Suppressor macrophage (primary cell): ENCODE data around the gene MED15.
"Not testable (repeated sequence)": the region's sequence is repeated elsewhere in the genome, so short reads cannot be mapped to it uniquely, and the experiment has no call there.

Experiments used
- DNase-seq, 4 experiments: peaks; one replicate each; pipeline ENCODE4 v3.0.0-alpha.2; 2020 to 2022
- total RNA-seq, 17 experiments: gene quantifications; one replicate each; lab custom pipeline; 2026; ENCODE audit warnings: mixed read lengths in 6 of 17, inconsistent platforms in 3 of 17; lab: John Stamatoyannopoulos, UW

Gene MED15, protein sequence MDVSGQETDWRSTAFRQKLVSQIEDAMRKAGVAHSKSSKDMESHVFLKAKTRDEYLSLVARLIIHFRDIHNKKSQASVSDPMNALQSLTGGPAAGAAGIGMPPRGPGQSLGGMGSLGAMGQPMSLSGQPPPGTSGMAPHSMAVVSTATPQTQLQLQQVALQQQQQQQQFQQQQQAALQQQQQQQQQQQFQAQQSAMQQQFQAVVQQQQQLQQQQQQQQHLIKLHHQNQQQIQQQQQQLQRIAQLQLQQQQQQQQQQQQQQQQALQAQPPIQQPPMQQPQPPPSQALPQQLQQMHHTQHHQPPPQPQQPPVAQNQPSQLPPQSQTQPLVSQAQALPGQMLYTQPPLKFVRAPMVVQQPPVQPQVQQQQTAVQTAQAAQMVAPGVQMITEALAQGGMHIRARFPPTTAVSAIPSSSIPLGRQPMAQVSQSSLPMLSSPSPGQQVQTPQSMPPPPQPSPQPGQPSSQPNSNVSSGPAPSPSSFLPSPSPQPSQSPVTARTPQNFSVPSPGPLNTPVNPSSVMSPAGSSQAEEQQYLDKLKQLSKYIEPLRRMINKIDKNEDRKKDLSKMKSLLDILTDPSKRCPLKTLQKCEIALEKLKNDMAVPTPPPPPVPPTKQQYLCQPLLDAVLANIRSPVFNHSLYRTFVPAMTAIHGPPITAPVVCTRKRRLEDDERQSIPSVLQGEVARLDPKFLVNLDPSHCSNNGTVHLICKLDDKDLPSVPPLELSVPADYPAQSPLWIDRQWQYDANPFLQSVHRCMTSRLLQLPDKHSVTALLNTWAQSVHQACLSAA
- total RNA-seq: 43.3 to 144 (median 75.2) reads per million in 17 experiments

DNA sequence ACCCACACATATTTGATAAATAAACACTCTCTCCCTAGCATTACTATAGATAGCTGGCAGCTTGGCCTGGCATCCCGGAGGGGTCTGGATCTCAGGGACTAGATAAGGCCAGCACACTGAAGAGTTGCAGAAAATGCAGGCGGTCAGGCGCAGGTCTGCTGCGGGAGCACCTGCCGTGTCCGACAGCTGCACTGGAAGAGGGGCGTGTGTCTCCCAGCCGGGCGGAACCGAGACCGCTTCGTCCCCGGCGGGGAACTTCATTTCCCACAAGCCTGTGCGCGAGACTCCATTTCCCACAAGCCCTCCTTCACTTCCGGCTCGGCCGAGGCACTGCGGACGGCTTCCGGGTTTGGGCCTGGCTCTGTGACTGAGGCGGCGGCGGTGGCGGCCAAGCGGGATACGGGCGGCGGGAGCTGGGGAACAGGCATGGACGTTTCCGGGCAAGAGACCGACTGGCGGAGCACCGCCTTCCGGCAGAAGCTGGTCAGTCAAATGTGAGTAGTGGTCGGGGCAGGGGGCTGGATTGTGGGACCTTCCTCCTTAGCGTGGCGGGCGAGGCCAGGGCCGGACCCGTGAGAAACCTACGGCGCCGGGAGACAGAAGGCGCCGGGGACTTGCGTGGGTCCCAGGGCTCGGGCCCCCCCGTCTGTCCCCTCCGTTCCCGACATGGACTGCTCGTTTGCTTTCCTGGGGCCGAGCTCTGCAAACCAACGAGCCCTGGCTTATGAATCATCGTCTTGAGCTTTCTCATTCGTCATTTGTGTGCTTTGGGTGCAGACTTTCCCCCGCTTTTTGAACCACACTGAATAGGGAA is at the start of gene MED15:
Gene MED15, plus strand, starts transcription at position 358 of the 814 bp plus-strand sequence. Its CDS starts 69 bp downstream, at position 427.
- peak; percentile 91 to 96 (median 95) for DNase-seq

DNA sequence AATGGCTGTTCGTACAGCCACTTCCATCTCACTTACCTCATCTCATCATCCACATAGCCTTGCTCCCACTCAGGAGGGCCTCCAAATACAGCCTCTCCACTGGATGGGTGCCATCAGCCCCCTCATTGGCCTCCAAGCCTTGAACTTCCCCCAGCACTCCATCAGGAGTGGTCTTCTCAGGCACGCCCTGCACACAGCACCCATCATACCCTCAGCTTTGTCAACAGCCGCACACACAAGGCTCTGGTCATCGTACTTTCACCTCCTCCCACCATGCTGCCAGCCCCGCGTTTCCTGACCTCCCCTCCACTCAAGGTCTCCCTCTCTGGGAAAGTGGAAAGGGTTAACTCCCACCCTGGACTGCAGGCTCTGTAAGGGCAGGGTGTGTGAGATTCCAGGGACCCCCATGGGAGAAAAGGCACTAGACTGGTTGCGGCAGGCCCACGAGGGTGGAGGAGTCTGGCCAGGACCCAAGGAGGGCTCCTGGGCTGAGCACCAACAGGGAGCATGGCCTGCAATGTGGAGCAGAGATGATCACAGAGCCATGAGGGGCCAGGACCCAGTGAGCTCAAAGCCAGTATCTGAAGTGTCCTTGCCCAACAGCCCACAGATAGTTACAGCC is 48.8 kb upstream of the MED15 start:
- no peak for DNase-seq

DNA sequence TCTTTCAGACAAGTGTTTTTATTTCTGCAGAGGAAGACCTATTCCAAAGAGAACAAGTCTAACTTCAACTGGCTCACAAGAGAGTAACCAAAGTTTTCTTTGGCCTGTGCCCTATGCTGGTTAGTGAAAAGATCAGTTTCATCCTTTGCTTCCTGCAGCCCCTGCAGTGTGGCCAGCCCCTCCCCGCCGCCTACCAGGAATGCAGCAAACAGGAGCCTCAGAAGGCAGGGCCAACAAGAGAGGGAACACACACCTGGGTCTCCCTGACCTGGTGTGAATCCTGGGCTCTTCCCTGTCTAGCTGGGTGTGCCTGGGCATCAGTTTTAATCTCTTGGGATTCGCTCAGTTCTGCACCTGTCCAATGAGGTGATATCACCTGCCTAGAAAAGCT is 48.3 kb upstream of the MED15 start:
- no peak for DNase-seq

DNA sequence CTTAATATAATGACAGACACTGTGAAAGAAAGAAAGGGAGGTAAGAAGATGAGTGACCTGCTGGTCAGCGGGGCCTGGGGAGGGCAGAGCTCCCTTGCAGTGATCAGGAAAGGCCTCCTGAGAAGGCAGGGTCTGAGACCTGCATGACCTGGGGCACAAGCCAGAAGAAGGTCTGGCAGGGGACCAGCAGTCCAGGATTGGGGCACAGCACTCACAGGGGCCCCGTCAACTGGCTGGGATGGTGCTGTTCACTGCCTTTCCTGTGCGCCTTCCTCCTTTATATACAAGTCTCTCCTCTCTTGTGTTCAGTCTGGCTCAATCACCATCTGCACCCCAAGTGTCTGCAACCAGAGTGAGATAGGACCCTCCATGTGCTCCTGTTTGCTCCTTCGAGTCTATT is 47.5 kb upstream of the MED15 start:
- no peak for DNase-seq

DNA sequence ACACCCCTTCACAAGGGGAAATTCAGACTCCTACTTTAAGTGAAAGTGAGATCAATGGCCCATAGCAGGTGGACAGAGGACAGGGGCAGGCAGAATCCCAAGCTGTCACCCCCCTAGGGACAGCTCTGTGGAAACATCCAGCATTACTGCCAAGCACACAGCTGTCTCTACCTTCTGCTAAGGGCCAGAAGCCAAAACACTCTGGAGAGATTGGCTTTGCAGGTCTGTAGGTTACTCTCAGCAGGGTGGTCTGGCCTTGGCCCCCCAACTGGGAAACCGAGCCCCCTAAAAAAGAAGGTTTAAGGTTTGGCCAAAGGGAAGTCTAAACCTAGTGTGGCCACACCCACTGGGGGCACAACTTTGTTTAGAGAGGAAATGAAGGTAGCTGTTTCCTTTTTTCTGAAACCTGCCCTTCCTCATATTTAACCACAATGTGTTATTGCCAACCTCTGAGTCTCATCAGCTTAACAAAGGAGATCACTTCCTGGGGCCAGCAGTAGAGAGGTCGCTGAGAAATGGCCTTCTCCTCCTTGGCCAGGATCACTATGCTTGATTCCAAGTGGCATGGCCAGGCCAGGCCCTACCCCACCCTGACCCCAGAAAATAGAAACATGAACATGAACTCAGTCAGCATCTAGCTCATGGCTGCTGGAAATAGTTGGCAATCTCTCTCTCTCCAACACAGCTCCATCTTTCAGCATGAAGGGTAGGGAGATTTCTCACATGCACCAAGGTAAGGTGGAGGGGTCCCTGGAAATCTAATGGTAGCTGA is 43.9 kb upstream of the MED15 start:
- DNase-seq: peak in 3 of 4 experiments; percentile 32 to 49 (median 40)

DNA sequence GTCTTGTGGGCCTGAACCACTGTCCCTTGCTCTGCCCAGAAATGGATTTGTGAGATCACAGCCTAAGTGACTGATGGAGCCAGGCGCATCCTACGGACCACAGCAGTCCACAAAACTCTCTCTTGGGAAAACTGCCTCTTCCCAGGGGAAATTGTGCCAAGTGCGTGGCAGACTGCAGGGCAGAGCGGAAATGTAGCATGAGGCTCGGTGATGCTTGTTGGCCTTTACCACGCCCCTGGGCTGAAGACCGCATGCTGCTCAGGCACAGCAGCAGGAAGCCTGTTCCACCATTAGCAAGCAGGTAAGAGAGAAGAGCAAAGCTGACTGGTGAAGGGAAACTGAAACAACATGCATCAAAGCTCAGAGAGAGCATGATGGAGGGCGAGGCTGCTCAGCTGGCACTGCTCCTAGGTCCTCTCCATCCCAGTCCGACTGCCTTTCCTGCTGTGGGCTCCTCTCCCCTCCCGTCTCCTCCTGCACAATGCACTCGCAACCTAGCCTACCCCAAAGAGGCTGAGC is 43.3 kb upstream of the MED15 start:
- DNase-seq: no peak

DNA sequence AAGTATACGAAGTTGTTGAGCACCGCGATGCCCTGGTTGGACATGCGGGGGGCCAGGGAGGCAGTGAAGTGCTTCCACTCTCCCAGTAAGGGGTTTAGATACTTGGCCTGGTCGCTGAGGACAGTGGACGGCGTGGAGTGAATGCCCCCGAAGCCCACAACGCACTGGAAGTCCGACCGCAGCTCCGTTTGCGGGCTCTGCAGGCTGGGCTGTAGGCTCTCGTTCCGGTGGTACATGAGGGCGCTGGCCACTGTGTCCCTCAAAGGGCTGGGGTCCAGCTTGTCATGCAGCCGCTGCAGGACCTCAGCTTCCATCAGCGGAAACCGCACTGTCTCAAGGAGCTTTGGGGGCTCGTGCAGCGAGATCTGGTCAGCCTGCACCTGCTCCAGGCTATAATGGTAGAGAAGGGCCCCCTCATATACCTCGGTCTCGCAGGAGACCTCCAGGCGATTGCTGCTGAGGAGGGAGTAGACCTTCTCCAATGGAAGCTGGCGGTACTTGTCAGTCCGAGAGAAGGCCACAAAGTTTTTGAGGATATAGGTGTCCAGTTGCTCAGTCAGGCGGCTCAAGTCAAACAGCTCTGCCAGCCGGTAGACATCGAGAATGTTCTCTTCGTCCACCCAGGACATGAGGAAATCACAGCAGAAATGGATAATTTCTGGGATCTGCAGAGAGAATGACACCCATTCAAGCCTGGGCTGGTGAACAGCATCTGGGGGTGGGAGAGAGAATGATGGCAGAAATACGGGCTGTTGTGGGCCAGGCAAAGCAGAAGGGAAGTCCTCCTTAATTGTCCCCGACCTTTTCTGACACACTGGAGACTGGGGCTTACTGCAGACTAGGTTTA is 42.3 kb upstream of the MED15 start:
- DNase-seq: no peak

DNA sequence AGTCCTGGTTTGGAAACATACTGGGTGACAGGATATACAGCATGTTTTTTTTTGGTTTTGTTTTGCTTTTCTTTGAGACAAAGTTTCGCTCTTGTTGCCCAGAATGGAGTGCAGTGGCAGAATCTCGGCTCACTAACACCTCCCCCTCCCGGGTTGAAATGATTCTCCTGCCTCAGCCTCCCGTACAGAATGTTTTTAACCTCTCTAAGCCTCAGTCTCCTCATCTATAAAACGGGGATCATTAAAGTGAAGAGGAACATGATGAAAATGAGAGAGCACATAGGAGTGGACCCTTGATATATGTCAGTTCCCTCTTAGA is 41.7 kb upstream of the MED15 start:
- no peak for DNase-seq

DNA sequence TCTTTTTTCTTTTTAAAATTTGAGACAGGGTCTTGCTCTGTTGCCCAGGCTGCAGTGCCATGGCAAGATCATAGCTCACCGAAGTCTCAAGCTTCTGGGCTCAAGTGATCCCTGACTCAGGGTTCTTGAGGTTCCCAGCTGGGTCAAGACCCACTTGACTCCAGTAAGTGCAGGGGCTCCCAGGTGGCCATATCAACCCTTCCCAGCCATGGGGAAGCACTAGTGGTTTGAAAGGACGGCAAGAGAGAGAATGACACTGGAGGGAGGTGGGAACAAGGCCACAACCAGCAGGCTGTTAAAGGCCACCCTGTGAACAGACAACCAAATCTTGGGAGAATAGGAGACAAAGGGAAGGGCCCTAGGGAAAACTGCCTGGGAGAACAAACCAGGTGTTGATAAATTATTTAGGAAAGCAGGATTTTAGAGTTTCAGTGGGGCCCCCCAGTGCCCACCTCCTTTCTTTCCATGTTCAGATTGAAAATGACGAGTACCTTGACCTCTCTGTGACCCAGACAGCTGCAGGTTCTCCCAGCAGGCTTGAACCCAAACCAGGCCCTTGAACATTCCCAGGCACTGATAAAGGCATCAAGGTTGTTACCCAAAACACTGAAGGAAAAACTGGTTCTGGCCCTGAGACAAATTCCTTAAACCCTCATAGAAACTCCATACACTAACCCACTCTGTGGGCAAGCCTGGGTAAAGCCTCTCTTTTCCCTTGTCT is 40.6 kb upstream of the MED15 start:
- no peak for DNase-seq

DNA sequence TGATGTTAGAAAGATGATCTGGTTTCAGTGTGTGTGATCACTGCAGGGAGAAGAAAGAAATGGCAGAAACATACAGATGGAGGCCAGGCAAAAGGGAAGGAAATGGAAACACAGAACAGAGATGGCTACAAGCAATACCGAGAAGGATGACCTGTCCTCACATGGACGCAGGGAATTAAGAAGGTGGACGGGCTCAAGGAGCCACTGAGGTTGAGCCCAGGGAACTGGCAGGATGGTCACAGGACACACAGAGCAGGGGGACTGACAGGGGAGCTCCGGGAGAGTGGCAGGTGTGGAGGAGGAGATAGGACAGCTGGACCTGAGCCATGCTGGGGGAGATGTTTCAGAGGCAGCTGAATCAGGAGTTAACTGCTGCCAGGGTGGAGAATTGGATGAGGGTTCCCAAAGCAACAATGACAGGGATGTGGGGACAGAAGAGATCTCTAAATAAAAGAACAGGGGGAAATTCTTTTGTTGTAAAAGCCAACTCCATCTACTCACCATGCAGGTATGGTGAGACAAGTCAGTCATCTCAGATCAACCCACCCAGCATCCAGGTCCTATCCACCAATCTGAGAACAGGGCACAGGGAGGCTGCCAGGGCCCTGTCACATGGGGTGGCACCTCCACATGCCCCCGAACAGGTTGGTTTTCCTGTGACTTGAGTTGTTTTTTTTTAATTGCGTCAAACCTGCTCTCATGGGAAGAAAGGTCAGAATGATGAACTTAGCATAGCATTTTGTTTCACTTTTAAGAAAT is 38.1 kb upstream of the MED15 start:
- no peak for DNase-seq

DNA sequence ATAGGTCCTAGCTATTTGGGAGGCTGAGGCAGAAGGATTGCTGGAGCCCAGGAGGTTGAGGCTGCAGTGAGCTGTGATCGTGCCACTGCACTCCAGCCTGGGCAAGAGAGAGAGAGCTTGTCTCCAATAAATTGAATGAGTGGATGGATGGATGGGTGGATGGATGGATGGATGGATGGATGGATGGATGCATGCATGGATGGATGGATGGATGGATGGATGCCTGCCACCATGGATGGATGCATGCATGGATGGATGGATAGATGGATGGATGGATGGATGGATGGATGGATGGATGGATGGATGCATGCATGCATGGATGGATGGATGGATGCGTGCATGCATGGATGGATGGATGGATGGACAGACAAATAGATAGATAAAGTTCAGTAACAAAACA is 36.9 kb upstream of the MED15 start:
- DNase-seq: not testable (repeated sequence)

DNA sequence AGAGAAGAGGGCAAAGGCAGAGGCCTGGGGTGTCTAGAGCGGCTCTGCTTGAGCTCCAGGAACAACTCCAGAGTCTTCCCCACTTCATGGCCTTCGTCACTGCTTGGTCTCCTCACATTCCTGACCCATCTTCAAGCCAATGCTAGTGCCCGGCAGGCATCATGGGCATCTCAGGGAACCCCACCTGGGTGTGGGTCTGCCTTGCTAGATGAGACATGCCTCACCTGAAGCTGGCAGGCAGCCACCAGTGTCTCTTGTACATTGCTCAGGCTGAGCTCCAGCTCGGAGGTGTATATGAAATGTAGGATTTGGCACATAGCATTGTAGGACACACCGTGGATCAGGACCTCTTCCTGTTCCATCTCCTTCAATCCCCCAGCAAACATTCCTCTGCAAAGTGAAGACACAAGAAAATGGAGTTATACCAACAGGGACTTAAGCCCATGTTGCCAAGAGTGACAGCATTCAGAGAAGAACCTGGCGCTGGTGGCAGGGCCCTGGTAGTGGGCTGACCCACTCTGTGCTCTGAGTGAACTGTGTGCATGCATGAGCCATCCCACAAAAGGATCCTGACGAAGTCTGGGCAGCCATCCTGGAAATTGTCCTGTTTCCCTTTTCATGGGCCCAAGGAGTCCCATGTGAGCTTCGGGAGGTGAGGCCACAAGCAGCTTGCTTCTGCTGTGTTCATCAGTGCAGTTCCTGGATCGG is 36.1 kb upstream of the MED15 start:
- DNase-seq: no peak

DNA sequence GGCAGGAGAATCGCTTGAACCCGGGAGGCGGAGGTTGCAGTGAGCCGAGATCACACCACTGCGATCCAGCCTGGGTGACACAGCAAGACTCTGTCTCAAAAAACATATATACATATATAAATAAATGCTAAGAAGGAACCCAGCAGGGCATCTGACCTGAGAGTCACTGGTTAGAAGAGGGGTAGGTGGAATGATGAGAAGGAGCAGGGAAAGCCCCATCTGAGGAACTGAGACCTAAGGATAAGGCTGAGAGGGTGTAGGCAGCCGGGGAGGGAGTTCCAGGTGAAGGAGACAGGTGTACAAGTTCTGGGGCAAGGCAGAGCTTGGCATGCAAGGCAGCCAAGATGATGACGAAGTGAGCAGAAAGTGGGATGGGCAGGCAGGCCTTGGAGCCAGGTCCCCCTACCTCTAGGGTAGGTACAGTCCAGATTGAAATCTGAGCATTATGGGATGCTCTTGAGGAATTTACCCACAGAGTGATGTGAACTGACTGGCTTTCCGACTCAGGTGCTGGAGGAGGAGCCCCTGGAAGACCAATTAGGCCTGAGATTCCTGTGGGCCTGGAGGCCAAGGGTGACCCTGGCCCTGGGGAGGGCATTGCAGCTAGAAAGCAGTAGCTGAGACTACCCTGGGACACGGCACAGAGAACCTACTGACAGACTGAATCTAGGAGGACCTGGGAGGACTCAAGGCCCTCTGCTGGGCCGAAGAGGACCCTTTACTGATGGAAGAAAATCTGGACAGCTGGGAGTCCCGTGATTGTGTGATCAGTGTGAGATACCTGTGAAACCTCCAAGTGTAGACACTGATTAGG is 34.6 kb upstream of the MED15 start:
- no peak for DNase-seq

DNA sequence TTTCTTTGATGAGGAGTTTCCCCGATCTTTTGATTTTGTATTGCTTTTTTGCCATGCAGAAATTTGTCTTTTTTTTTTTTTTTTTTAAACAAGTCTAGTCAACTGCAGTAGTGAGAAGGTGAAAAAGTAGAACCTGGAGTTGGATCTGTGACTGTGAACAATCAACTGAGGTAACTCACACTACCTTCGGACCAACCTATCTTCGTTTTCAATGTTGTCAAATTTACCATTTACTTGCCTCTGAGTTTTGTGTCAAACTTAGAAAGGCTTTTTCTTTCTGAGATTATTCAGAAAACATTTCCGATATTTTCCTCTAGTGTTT is 32.3 kb upstream of the MED15 start:
- no peak for DNase-seq

DNA sequence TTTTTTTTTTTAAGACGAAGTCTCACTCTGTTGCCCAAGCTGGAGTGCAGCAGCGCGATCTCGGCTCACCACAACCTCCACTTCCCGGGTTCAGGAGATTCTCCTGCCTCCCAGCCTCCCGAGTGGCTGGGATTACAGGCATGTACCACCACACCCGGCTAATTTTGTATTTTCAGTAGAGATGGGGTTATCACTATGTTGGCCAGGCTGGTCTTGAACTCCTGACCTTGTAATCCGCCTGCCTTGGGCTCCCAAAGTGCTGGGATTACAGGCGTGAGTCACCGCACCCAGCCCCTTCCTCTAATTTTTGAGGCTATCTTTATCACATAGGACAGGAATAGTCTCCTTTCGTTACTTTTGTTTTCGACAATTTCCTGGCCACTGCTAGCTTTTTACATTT is 31.8 kb upstream of the MED15 start:
- not testable (repeated sequence) for DNase-seq

DNA sequence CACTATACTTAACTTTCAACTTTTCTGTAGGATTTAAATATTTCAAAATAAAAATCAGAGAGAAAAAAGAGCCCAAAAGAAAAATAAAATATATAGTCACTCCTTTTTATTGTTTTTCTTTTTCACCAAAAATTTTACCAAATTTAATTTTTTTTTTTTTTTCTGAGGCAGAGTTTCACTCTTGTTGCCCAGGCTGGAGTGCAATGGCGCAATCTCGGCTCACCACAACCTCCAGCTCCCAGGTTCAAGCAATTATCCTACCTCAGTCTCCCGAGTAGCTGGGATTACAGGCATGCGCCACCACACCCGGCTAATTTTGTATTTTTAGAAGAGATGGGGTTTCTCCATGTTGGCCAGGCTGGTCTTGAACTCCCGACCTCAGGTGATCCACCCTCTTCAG is 29.4 kb upstream of the MED15 start:
- not testable (repeated sequence) for DNase-seq

DNA sequence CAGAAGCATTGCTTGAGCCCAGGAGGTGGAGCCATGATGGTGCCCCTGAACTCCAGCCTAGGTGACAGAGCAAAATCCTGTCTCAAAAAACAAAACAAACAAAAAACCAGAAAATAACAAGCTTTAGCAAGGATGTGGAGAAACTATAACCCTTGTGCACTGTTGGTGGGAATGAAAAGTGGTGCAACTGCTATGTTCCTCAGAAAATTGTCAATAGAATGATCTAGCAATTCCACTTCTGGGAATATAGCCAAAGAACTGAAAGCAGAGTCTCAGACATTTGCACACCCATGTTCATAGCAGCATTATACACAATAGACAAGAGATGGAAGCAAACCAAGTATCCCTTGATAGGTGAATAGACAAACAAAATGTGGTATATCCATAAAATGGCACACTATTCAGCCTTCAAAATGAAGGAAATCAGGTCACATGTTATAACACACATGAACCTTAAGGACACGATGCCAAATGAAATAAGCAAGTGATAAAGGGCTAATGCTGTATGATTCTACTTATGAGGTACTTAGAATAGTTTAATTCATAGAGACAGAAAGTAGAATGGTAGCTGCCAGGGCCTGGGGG is 27.7 kb upstream of the MED15 start:
- no peak for DNase-seq
